ENCODE results near the gene CHGA.

- TF ChIP-seq ARNT (IDR thresholded peaks at IDR 0.05): no peak
- TF ChIP-seq ELF4 (IDR thresholded peaks at IDR 0.05): no peak
- TF ChIP-seq SP1 (IDR thresholded peaks at IDR 0.05): no peak
- TF ChIP-seq HDGF (IDR thresholded peaks at IDR 0.05; ENCODE audit: borderline replicate concordance): no peak
- no peak for TF ChIP-seq FOXA1 (IDR thresholded peaks at IDR 0.05)
- no peak for TF ChIP-seq FOXM1 (IDR thresholded peaks at IDR 0.05; ENCODE audit: borderline replicate concordance)
- no peak for TF ChIP-seq PKNOX1 (IDR thresholded peaks at IDR 0.05)
- TF ChIP-seq SUZ12 (IDR thresholded peaks at IDR 0.05): no peak
- TF ChIP-seq NFRKB (IDR thresholded peaks at IDR 0.05): no peak
- TF ChIP-seq LEF1 (IDR thresholded peaks at IDR 0.05; ENCODE audit: borderline replicate concordance): no peak
- TF ChIP-seq ZNF384 (IDR thresholded peaks at IDR 0.05): no peak
- no peak for TF ChIP-seq CTBP1 (IDR thresholded peaks at IDR 0.05; ENCODE audit: borderline replicate concordance)
- no peak for TF ChIP-seq TARDBP (IDR thresholded peaks at IDR 0.05)
These were observed 19.6 kb downstream of the CHGA start for GRCh38 chr14:92942576-92942975.

Measured in HEK293T (cell line).